WTC11 (cell line): ENCODE data around the gene SELL. TPM values are rescaled to one million over a fixed set of nuclear protein-coding genes. Genes with fewer than 3 reads are reported as not detected.
"Not testable (repeated sequence)": the region's sequence is repeated elsewhere in the genome, so short reads cannot be mapped to it uniquely, and the experiment has no call there.

Experiments
- ATAC-seq: fragments of 200-7000 bp; cut with Tn5 transposase; 2 replicates; pipeline ENCODE4 v1.10.0; 2021; ENCODE audit warnings: mild to moderate bottlenecking, moderate library complexity
- CTCF ChIA-PET: fragments of 300-600 bp; sonication (Branson Sonifier 250); formaldehyde crosslinking; loops from one replicate; lab custom pipeline; 2021; ENCODE audit warnings: antibody characterized with exemption; lab: Charles Lee
- POLR2A ChIA-PET: fragments of 350-600 bp; sonication (Branson Sonifier 250); formaldehyde crosslinking; loops from one replicate; lab custom pipeline; 2021; ENCODE audit warnings: antibody characterized with exemption; lab: Charles Lee
- DNase-seq: peaks from one replicate; pipeline ENCODE4 v3.0.0; 2021; ENCODE audit warnings: low spot score
- H3K27ac Mint-ChIP-seq: 2 replicates; pipeline ENCODE4 v1.8.0; 2021; ENCODE audit warnings: mixed read lengths
- H3K27me3 Mint-ChIP-seq: 2 replicates; pipeline ENCODE4 v1.8.0; 2021; ENCODE audit warnings: low read depth, mild to moderate bottlenecking, moderate library complexity, mixed read lengths
- H3K36me3 Mint-ChIP-seq: 2 replicates; pipeline ENCODE4 v1.8.0; 2021; ENCODE audit warnings: mixed read lengths
- H3K4me1 Mint-ChIP-seq: 2 replicates; pipeline ENCODE4 v1.8.0; 2022; ENCODE audit warnings: mixed read lengths
- H3K4me3 Mint-ChIP-seq: 2 replicates; pipeline ENCODE4 v1.8.0; 2021; ENCODE audit warnings: mild to moderate bottlenecking, moderate library complexity, mixed read lengths
- H3K9me3 Mint-ChIP-seq: 2 replicates; pipeline ENCODE4 v1.8.0; 2021; ENCODE audit warnings: mixed read lengths
- CTCF ChIP-seq: fragments of 200-600 bp; IDR thresholded peaks from 2 replicates; pipeline ENCODE4 v1.8.0; 2022; ENCODE audit warnings: antibody characterized with exemption
- ERG ChIP-seq: fragments of 250-450 bp; sonication (Bioruptor Pico); IDR thresholded peaks from 2 replicates; pipeline ENCODE4 v1.8.0; 2021; ENCODE audit warnings: mild to moderate bottlenecking
- ESRRA ChIP-seq: sonication (generic); formaldehyde crosslinking; IDR thresholded peaks from 2 replicates; pipeline ENCODE4 v1.8.1; 2022; ENCODE audit warnings: mild to moderate bottlenecking, missing genetic modification reagents, borderline replicate concordance
- FOXJ3 ChIP-seq: sonication (generic); formaldehyde crosslinking; IDR thresholded peaks from 2 replicates; pipeline ENCODE4 v1.9.0; 2021; ENCODE audit warnings: missing genetic modification reagents, mild to moderate bottlenecking, borderline replicate concordance
- FOXK1 ChIP-seq: sonication (generic); formaldehyde crosslinking; IDR thresholded peaks from 2 replicates; pipeline ENCODE4 v1.8.0; 2022; ENCODE audit warnings: mild to moderate bottlenecking, moderate library complexity, missing genetic modification reagents
- GRHL2 ChIP-seq: fragments of 250-450 bp; sonication (Bioruptor Pico); IDR thresholded peaks from 2 replicates; pipeline ENCODE4 v1.8.0; 2022; ENCODE audit warnings: mild to moderate bottlenecking, moderate library complexity; ENCODE audit not compliant: insufficient replicate concordance, severe bottlenecking
- JUN ChIP-seq: sonication (generic); formaldehyde crosslinking; IDR thresholded peaks from 2 replicates; pipeline ENCODE4 v1.8.0; 2023; ENCODE audit warnings: mild to moderate bottlenecking, missing genetic modification reagents
- KAT7 ChIP-seq: sonication (generic); formaldehyde crosslinking; IDR thresholded peaks from 2 replicates; pipeline ENCODE4 v1.8.1; 2023; ENCODE audit warnings: missing genetic modification reagents, mild to moderate bottlenecking, borderline replicate concordance
- NFATC4 ChIP-seq: fragments of 250-450 bp; sonication (Bioruptor Pico); IDR thresholded peaks from 2 replicates; pipeline ENCODE4 v1.9.0; 2021; ENCODE audit warnings: mild to moderate bottlenecking
- NR2C2 ChIP-seq: sonication (generic); formaldehyde crosslinking; IDR thresholded peaks from 2 replicates; pipeline ENCODE4 v1.8.0; 2022; ENCODE audit warnings: mild to moderate bottlenecking, missing genetic modification reagents
- RORB ChIP-seq: fragments of 250-450 bp; sonication (Bioruptor Pico); IDR thresholded peaks from 2 replicates; pipeline ENCODE4 v1.9.0; 2021; ENCODE audit warnings: mild to moderate bottlenecking
- SMAD3 ChIP-seq: sonication (generic); formaldehyde crosslinking; IDR thresholded peaks from 2 replicates; pipeline ENCODE4 v1.8.0; 2022; ENCODE audit warnings: missing genetic modification reagents, mild to moderate bottlenecking, borderline replicate concordance
- ZNF512 ChIP-seq: sonication (generic); formaldehyde crosslinking; IDR thresholded peaks from 2 replicates; pipeline ENCODE4 v1.8.1; 2022; ENCODE audit warnings: missing genetic modification reagents, borderline replicate concordance
- ZNF532 ChIP-seq: fragments of 250-450 bp; sonication (Bioruptor Pico); IDR thresholded peaks from 2 replicates; pipeline ENCODE4 v1.9.0; 2021; ENCODE audit warnings: mild to moderate bottlenecking, borderline replicate concordance
- total RNA-seq: library from RNA; stranded (reverse); gene quantifications from 3 replicates; pipeline ENCODE4 v1.2.3, GENCODE V29; 2021
- TF ChIP-seq, protein P1 (sequence below): sonication (generic); formaldehyde crosslinking; IDR thresholded peaks from 2 replicates; pipeline ENCODE4 v1.8.0; 2022; ENCODE audit warnings: mild to moderate bottlenecking, missing genetic modification reagents
- TF ChIP-seq, protein P2 (sequence below): sonication (generic); formaldehyde crosslinking; conservative IDR thresholded peaks from 2 replicates; pipeline ENCODE4 v1.8.1; 2022; ENCODE audit warnings: mild to moderate bottlenecking, missing genetic modification reagents
- TF ChIP-seq, protein P3 (sequence below): sonication (generic); formaldehyde crosslinking; IDR thresholded peaks from 2 replicates; pipeline ENCODE4 v1.8.1; 2022; ENCODE audit warnings: low read depth, mild to moderate bottlenecking, moderate library complexity, missing genetic modification reagents, borderline replicate concordance

The SELL gene
- total RNA-seq, 1 experiment from 2014 or later, result 0.26 TPM

GRCh38 chr1:169683661-169684060 lies 27.8 kb downstream of the SELL start:
- H3K4me1 Mint-ChIP-seq, result peaks cover 17% of the 10 kb centered on the region
- H3K27me3 Mint-ChIP-seq, result no peaks in the 10 kb centered on the region
- H3K4me3 Mint-ChIP-seq, result no peak overlapping the region
- no peak for DNase-seq
- H3K36me3 Mint-ChIP-seq, result no peaks in the 10 kb centered on the region
- no peak overlapping the region for H3K27ac Mint-ChIP-seq
- CTCF ChIA-PET, result no interaction called here
- no peak for TF ChIP-seq ZNF512 (CRISPR knock-in tag)
- TF ChIP-seq, protein P1, sequence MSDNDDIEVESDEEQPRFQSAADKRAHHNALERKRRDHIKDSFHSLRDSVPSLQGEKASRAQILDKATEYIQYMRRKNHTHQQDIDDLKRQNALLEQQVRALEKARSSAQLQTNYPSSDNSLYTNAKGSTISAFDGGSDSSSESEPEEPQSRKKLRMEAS (CRISPR knock-in tag), result no peak
- POLR2A ChIA-PET, result no interaction called here
- H3K9me3 Mint-ChIP-seq, result no peaks in the 10 kb centered on the region
- no peak for ATAC-seq

- ATAC-seq, H3K9me3 Mint-ChIP-seq, H3K4me3 Mint-ChIP-seq, DNase-seq, H3K27me3 Mint-ChIP-seq, POLR2A ChIA-PET, H3K27ac Mint-ChIP-seq, H3K36me3 Mint-ChIP-seq: not testable (repeated sequence)
- CTCF ChIA-PET, result interaction anchor here (2.1 kb wide), 1 partner anchor 29 kb away, joined by 11 read pairs; no protein-coding TSS in a partner anchor
- peaks cover 17% of the 10 kb centered on the region for H3K4me1 Mint-ChIP-seq
These were observed 28.3 kb downstream of the SELL start for GRCh38 chr1:169683168-169683567.

DNA sequence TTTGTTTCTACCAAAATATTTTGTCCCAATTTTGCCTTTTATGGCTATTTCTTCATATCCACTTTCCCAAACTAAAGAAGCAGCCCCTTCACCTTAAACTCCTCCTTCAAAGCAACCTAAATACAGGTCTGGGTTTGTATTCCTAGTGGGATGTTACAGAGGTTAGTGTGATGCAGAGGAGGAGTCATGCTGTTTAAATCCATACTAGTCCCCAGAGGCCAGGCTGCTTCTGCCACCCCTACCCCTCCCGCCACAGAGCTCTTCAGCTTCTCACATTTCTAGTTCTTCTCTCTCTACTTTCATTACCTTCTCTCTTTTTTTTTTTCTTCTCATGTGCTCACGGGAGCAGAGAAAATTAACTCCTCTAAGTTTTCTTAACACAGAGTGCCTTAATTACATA lies 29.3 kb downstream of the SELL start:
- ChIA-PET POLR2A (no interaction called here), CTCF (interaction anchor here (0.6 to 2.1 kb wide), 3 partner anchors 30 to 484 kb away, joined by 3 to 11 read pairs (median 4); partner anchors contain the start of gene F5)
- ATAC-seq (peak; percentile 98), DNase-seq (no peak)
- Mint-ChIP-seq H3K27me3 (peaks cover 9% of the 10 kb centered on the region), H3K36me3 (no peaks in the 10 kb centered on the region), H3K4me1 (peaks cover 17% of the 10 kb centered on the region), H3K9me3 (no peaks in the 10 kb centered on the region), H3K4me3 (no peak overlapping the region), H3K27ac (no peak overlapping the region)
- TF ChIP-seq FOXK1, result no peak

GRCh38 chr1:169681140-169681539 lies 30.3 kb downstream of the SELL start:
- POLR2A ChIA-PET, result no interaction called here
- Mint-ChIP-seq H3K4me3 (no peak overlapping the region), H3K36me3 (no peaks in the 10 kb centered on the region), H3K27ac (no peak overlapping the region), H3K27me3 (peaks cover 18% of the 10 kb centered on the region), H3K9me3 (no peaks in the 10 kb centered on the region), H3K4me1 (peaks cover 24% of the 10 kb centered on the region)
- no peak for DNase-seq
- ATAC-seq, result no peak
- CTCF ChIA-PET, result interaction anchor here (2.1 kb wide), 1 partner anchor 31 kb away, joined by 11 read pairs; no protein-coding TSS in a partner anchor
- no peak for TF ChIP-seq NFATC4 (CRISPR knock-in tag)
- TF ChIP-seq KAT7, result no peak
- no peak for TF ChIP-seq RORB (CRISPR knock-in tag)
- TF ChIP-seq GRHL2, result no peak
- TF ChIP-seq, protein P2, sequence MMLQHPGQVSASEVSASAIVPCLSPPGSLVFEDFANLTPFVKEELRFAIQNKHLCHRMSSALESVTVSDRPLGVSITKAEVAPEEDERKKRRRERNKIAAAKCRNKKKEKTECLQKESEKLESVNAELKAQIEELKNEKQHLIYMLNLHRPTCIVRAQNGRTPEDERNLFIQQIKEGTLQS (CRISPR knock-in tag), result no peak
- TF ChIP-seq NR2C2 (CRISPR knock-in tag), result no peak
- no peak for TF ChIP-seq ESRRA
- no peak for TF ChIP-seq JUN (CRISPR knock-in tag)
- TF ChIP-seq CTCF, result no peak
- TF ChIP-seq ERG (CRISPR knock-in tag), result no peak
- no peak for TF ChIP-seq ZNF532 (CRISPR knock-in tag)
- TF ChIP-seq, protein P1 (CRISPR knock-in tag), result no peak
- no peak for TF ChIP-seq FOXJ3 (CRISPR knock-in tag)
- TF ChIP-seq, protein P3, sequence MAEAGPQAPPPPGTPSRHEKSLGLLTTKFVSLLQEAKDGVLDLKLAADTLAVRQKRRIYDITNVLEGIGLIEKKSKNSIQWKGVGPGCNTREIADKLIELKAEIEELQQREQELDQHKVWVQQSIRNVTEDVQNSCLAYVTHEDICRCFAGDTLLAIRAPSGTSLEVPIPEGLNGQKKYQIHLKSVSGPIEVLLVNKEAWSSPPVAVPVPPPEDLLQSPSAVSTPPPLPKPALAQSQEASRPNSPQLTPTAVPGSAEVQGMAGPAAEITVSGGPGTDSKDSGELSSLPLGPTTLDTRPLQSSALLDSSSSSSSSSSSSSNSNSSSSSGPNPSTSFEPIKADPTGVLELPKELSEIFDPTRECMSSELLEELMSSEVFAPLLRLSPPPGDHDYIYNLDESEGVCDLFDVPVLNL, result no peak
- TF ChIP-seq SMAD3 (CRISPR knock-in tag), result no peak
- no peak for TF ChIP-seq FOXK1
